ENCODE data around the gene SLC52A3.
"Not testable (repeated sequence)": the region's sequence is repeated elsewhere in the genome, so short reads cannot be mapped to it uniquely, and the experiment has no call there.

SLC52A3 gene

GRCh38 chr20:768426-768978 is at the start of gene SLC52A3:
Gene SLC52A3 (minus strand): TSS chr20:768500. CDS start chr20:765774, 2,726 bp downstream.
- DNase-seq = no peak

GRCh38 chr20:815914-816606 is 47.8 kb upstream of the SLC52A3 start:
- DNase-seq = peak; percentile 32

- no peak for DNase-seq
These were observed 46.9 kb upstream of the SLC52A3 start for GRCh38 chr20:815226-815625.

GRCh38 chr20:813390-813789 is 45.1 kb upstream of the SLC52A3 start:
- no peak for DNase-seq

- not testable (repeated sequence) for DNase-seq
These were observed 44.1 kb upstream of the SLC52A3 start for GRCh38 chr20:812435-812814.

- DNase-seq = not testable (repeated sequence)
These were observed 43.6 kb upstream of the SLC52A3 start for GRCh38 chr20:811776-812434.

GRCh38 chr20:805713-806112 is 37.4 kb upstream of the SLC52A3 start:
- DNase-seq = no peak

GRCh38 chr20:801678-802077 is 33.4 kb upstream of the SLC52A3 start:
- no peak for DNase-seq

GRCh38 chr20:800026-800425 is 31.7 kb upstream of the SLC52A3 start:
- not testable (repeated sequence) for DNase-seq

- not testable (repeated sequence) for DNase-seq
These were observed 30.4 kb upstream of the SLC52A3 start for GRCh38 chr20:798746-799145.

GRCh38 chr20:796921-797320 is 28.6 kb upstream of the SLC52A3 start:
- DNase-seq = no peak

- DNase-seq = no peak
These were observed 23.9 kb upstream of the SLC52A3 start for GRCh38 chr20:792248-792647.

- DNase-seq = no peak
These were observed 22.8 kb upstream of the SLC52A3 start for GRCh38 chr20:791056-791455.

- no peak for DNase-seq
These were observed 19.5 kb upstream of the SLC52A3 start for GRCh38 chr20:787825-788224.

- no peak for DNase-seq
These were observed 11.5 kb upstream of the SLC52A3 start for GRCh38 chr20:779771-780170.

- DNase-seq = no peak
These were observed 7.9 kb upstream of the SLC52A3 start for GRCh38 chr20:776165-776564.

GRCh38 chr20:775679-776135 is 7.4 kb upstream of the SLC52A3 start:
- peak; percentile 47 for DNase-seq

GRCh38 chr20:774660-775057 is 6.4 kb upstream of the SLC52A3 start:
- DNase-seq = no peak

GRCh38 chr20:774016-774659 is 5.8 kb upstream of the SLC52A3 start:
- no peak for DNase-seq

- DNase-seq = no peak
These were observed 4.5 kb upstream of the SLC52A3 start for GRCh38 chr20:772806-773205.

- no peak for DNase-seq
These were observed 3.6 kb upstream of the SLC52A3 start for GRCh38 chr20:771741-772464.

GRCh38 chr20:770691-771090 is 2.4 kb upstream of the SLC52A3 start:
- DNase-seq = no peak

GRCh38 chr20:766906-767305 is 1.4 kb downstream of the SLC52A3 start:
- DNase-seq = no peak
